HL-60 (cell line): Measurements from ENCODE around the gene GRIN2C.

Experiments
- DNase-seq, 2 experiments: peaks; one replicate each; pipeline ENCODE4 v3.0.0-alpha.2; 2010 to 2020; ENCODE audit warnings: low read depth in 1 of 2, low spot score in 1 of 2
- H3K27ac ChIP-seq: fragments of 250-450 bp; sonication (Bioruptor Pico); replicated peaks from 2 replicates; pipeline ENCODE4 v1.5.1; 2020; ENCODE audit warnings: mild to moderate bottlenecking, moderate library complexity
- H3K27me3 ChIP-seq: fragments of 250-450 bp; sonication (Bioruptor Pico); 2 replicates; pipeline ENCODE4 v1.5.1; 2021; ENCODE audit warnings: mild to moderate bottlenecking, moderate library complexity; ENCODE audit not compliant: insufficient read depth, poor library complexity, severe bottlenecking
- H3K4me3 ChIP-seq: replicated peaks from 2 replicates; pipeline ENCODE4 v1.5.1; 2011; ENCODE audit warnings: mild to moderate bottlenecking, control low read depth, low read length; ENCODE audit not compliant: insufficient read depth
- GABPA ChIP-seq: IDR thresholded peaks from 2 replicates; pipeline ENCODE4 v1.6.1; 2012; ENCODE audit warnings: low read depth
- POLR2AphosphoS5 ChIP-seq: IDR thresholded peaks from 2 replicates; pipeline ENCODE4 v1.6.1; 2012; ENCODE audit warnings: low read depth
- SPI1 ChIP-seq: IDR thresholded peaks from 2 replicates; pipeline ENCODE4 v1.6.1; 2012; ENCODE audit warnings: low read depth, mild to moderate bottlenecking, borderline replicate concordance
- TF ChIP-seq, protein P1 (sequence below): IDR thresholded peaks from one replicate; pipeline ENCODE4 v1.5.1; 2011; ENCODE audit warnings: low read length, control low read depth, inconsistent platforms; ENCODE audit not compliant: insufficient read depth
- TF ChIP-seq, protein P2 (sequence below): IDR thresholded peaks from 2 replicates; pipeline ENCODE4 v1.6.1; 2012; ENCODE audit warnings: low read depth; ENCODE audit not compliant: insufficient replicate concordance

GRIN2C gene

DNA sequence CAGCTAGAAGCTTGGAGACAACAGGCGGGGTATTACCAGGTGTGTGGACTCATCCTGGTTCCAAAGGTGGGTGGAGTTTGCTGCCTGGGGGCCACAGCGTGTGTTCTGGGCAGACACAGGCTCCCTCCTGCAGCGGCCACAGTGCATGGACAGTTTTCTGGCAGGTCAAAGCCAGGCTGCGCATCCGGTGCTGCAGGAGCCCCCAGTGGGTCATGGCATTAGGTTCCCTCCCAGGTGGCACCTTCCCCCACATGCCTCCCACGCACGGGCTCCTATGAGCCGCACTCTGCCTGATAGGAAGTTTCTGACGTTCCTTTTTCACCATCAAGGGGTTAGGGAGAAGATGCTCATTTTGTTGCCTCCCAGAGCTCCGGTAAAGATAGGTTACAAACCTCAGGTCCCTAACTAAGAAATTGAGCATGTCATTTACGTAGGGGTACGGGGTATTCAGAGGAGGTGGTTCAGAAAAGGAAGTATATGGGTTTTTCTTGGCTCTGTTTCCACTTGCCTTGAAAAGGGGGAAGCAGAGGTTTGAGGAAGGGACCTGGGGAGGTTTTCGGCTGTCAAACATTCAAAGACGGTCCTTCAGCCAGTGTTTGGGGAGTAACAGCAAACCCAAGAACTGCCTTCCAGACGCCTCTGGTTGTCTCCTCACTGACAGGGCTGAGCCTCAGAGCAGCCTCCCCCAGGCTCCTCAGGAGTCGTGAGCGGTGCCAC is 50.8 kb downstream of the GRIN2C start:
- H3K4me3 ChIP-seq: no peak overlapping the region
- DNase-seq: peak in 1 of 2 experiments; percentile 61
- no peaks in the 10 kb centered on the region for H3K27me3 ChIP-seq
- H3K27ac ChIP-seq: no peak overlapping the region
- no peak for TF ChIP-seq POLR2AphosphoS5
- TF ChIP-seq, protein P1, sequence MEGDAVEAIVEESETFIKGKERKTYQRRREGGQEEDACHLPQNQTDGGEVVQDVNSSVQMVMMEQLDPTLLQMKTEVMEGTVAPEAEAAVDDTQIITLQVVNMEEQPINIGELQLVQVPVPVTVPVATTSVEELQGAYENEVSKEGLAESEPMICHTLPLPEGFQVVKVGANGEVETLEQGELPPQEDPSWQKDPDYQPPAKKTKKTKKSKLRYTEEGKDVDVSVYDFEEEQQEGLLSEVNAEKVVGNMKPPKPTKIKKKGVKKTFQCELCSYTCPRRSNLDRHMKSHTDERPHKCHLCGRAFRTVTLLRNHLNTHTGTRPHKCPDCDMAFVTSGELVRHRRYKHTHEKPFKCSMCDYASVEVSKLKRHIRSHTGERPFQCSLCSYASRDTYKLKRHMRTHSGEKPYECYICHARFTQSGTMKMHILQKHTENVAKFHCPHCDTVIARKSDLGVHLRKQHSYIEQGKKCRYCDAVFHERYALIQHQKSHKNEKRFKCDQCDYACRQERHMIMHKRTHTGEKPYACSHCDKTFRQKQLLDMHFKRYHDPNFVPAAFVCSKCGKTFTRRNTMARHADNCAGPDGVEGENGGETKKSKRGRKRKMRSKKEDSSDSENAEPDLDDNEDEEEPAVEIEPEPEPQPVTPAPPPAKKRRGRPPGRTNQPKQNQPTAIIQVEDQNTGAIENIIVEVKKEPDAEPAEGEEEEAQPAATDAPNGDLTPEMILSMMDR: no peak
- TF ChIP-seq GABPA: no peak
- peak; percentile 60 for TF ChIP-seq SPI1

DNA sequence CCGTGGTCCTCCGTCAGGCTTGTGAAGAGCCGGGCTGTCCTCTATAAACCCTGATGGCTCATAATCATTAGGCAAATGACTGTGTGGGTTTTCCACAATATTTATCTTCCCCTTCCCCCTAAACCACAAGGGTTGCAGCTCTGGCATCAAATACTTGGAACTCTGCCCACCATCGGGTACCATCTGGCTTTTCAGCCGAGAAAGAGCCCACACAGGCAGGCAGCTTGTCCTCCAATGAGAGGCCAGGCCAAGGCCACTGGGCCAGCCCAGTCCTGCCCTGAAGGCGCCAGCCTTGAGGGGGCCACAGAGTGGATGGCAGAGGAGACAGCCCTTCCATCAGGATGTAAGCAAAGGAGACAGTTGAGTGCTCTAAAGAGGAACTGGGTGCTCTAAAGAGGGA is 51.8 kb downstream of the GRIN2C start:
- DNase-seq: no peak
- Histone ChIP-seq H3K27me3 (no peaks in the 10 kb centered on the region), H3K4me3 (no peak overlapping the region), H3K27ac (no peak overlapping the region)
- TF ChIP-seq, protein P2, sequence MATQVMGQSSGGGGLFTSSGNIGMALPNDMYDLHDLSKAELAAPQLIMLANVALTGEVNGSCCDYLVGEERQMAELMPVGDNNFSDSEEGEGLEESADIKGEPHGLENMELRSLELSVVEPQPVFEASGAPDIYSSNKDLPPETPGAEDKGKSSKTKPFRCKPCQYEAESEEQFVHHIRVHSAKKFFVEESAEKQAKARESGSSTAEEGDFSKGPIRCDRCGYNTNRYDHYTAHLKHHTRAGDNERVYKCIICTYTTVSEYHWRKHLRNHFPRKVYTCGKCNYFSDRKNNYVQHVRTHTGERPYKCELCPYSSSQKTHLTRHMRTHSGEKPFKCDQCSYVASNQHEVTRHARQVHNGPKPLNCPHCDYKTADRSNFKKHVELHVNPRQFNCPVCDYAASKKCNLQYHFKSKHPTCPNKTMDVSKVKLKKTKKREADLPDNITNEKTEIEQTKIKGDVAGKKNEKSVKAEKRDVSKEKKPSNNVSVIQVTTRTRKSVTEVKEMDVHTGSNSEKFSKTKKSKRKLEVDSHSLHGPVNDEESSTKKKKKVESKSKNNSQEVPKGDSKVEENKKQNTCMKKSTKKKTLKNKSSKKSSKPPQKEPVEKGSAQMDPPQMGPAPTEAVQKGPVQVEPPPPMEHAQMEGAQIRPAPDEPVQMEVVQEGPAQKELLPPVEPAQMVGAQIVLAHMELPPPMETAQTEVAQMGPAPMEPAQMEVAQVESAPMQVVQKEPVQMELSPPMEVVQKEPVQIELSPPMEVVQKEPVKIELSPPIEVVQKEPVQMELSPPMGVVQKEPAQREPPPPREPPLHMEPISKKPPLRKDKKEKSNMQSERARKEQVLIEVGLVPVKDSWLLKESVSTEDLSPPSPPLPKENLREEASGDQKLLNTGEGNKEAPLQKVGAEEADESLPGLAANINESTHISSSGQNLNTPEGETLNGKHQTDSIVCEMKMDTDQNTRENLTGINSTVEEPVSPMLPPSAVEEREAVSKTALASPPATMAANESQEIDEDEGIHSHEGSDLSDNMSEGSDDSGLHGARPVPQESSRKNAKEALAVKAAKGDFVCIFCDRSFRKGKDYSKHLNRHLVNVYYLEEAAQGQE: no peak
- peak; percentile 73 for TF ChIP-seq SPI1

DNA sequence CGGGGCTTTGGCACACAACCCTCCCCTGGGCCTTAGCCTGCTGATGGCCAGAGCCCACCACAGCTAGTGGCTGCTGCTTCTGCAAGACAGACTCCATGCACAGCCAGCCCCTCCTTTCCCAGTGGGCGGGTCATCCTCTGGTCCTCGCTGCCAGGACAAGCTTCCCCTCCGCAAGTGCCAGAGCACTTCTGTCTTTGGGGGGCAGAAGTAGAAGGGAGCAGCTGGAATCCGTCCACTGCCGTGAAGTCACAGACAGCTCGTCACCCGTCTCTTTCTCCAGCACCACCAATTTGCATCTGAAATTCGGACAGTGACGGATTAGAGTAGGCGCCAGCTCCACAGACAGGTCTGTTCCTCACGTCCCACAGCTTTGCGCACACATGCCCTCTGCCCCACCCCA is 52.2 kb downstream of the GRIN2C start:
- no peaks in the 10 kb centered on the region for H3K27me3 ChIP-seq
- TF ChIP-seq, protein P2: no peak
- TF ChIP-seq, protein P1: no peak
- TF ChIP-seq POLR2AphosphoS5 (no peak), SPI1 (no peak), GABPA (no peak)
- no peak overlapping the region for H3K27ac ChIP-seq
- no peak for DNase-seq
- H3K4me3 ChIP-seq: no peak overlapping the region

DNA sequence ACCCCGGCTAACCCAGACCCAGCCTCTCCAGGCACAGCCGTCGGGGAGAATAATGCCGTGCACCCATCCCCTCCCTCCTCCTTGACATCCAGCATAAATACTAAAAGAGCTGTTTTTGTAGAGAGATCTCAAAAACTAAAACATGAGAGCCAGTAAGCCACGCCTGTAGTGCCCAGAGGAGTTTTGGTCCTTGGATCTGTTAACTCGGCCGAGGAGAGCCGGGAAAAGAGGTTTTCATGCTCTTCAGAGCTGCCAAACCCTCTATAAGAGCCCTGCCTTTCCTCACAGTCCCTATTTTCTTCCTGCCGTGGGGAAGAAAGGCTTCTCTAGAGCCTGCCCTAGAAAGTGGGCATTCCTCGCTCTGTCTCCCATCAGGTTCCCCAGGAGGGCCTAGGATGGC is 53.4 kb downstream of the GRIN2C start:
- TF ChIP-seq GABPA (no peak), SPI1 (no peak), POLR2AphosphoS5 (no peak)
- TF ChIP-seq, protein P1: no peak
- TF ChIP-seq, protein P2: no peak
- Histone ChIP-seq H3K4me3 (no peak overlapping the region), H3K27me3 (no peaks in the 10 kb centered on the region), H3K27ac (no peak overlapping the region)
- no peak for DNase-seq
